K562 (cell line): ENCODE data around the gene STK11. TPM values are rescaled to one million over a fixed set of nuclear protein-coding genes. Genes with fewer than 3 reads are reported as not detected.

ENCODE experiments used
- RBFOX2 ChIP-seq: fragments of 200-400 bp; formaldehyde crosslinking; IDR thresholded peaks from 2 replicates; pipeline ENCODE4 v1.6.1; 2017; ENCODE audit warnings: low read depth, mild to moderate bottlenecking, low read length, moderate library complexity
- polyA plus RNA-seq, 8 experiments: library from polyadenylated mRNA; depleted of rRNA in 4 of 8; stranded (reverse) in 5 of 8; unstranded in 3 of 8; fragments of >200 nt; fragmentation: Nextera tagmentation in 2 of 8; fragmentation: Illumina TruSeq in 1 of 8; extraction: Ambion mirVana in 2 of 8; extraction: Trizol in 1 of 8; gene quantifications; 2 replicates each; pipeline versions ENCODE4 v1.2.1 to v1.2.3, GENCODE V29; 2011 to 2014; ENCODE audit warnings: inconsistent platforms in 1 of 8, missing spikeins in 1 of 8
- total RNA-seq, 7 experiments: library from RNA; depleted of rRNA in 6 of 7; stranded (reverse); fragments of >200 nt in 6 of 7; fragmentation: Illumina TruSeq in 2 of 7; extraction: Trizol in 2 of 7; gene quantifications; 2 replicates each; pipeline versions ENCODE4 v1.2.1 to v1.2.3, GENCODE V29; 2011 to 2021; ENCODE audit warnings: low replicate concordance in 1 of 7
- TF ChIP-seq, protein P1 (sequence below), 2 experiments: fragments of 450-650 bp; formaldehyde crosslinking in 1 of 2; IDR thresholded peaks; 2 replicates each; pipeline versions ENCODE4 v1.4.0 to v1.6.1; 2014 to 2020; ENCODE audit warnings: mild to moderate bottlenecking in 2 of 2, borderline replicate concordance in 1 of 2, low read depth in 1 of 2
- TF ChIP-seq, protein P2 (sequence below): sonication (generic); formaldehyde crosslinking; IDR thresholded peaks from 2 replicates; pipeline ENCODE4 v1.8.0; 2022; ENCODE audit warnings: missing genetic modification reagents, mild to moderate bottlenecking, moderate library complexity, borderline replicate concordance

Gene STK11
- total and polyA plus RNA-seq, 9 of the 15 experiments (the other 6 are each of a cell fraction or from before 2014, with no cell fraction given) = 0.15 to 96.5 (median 31.7) TPM

- TF ChIP-seq, protein P1, sequence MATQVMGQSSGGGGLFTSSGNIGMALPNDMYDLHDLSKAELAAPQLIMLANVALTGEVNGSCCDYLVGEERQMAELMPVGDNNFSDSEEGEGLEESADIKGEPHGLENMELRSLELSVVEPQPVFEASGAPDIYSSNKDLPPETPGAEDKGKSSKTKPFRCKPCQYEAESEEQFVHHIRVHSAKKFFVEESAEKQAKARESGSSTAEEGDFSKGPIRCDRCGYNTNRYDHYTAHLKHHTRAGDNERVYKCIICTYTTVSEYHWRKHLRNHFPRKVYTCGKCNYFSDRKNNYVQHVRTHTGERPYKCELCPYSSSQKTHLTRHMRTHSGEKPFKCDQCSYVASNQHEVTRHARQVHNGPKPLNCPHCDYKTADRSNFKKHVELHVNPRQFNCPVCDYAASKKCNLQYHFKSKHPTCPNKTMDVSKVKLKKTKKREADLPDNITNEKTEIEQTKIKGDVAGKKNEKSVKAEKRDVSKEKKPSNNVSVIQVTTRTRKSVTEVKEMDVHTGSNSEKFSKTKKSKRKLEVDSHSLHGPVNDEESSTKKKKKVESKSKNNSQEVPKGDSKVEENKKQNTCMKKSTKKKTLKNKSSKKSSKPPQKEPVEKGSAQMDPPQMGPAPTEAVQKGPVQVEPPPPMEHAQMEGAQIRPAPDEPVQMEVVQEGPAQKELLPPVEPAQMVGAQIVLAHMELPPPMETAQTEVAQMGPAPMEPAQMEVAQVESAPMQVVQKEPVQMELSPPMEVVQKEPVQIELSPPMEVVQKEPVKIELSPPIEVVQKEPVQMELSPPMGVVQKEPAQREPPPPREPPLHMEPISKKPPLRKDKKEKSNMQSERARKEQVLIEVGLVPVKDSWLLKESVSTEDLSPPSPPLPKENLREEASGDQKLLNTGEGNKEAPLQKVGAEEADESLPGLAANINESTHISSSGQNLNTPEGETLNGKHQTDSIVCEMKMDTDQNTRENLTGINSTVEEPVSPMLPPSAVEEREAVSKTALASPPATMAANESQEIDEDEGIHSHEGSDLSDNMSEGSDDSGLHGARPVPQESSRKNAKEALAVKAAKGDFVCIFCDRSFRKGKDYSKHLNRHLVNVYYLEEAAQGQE (IDR thresholded peaks at IDR 0.05; ENCODE audit: borderline replicate concordance) = 0 out of 2 replicates have a peak, but pooled peaks have one; percentile 16
- TF ChIP-seq, protein P1 (CRISPR knock-in tag; IDR thresholded peaks at IDR 0.05; ENCODE audit: low read depth) = no peak
- TF ChIP-seq, protein P2, sequence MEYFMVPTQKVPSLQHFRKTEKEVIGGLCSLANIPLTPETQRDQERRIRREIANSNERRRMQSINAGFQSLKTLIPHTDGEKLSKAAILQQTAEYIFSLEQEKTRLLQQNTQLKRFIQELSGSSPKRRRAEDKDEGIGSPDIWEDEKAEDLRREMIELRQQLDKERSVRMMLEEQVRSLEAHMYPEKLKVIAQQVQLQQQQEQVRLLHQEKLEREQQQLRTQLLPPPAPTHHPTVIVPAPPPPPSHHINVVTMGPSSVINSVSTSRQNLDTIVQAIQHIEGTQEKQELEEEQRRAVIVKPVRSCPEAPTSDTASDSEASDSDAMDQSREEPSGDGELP = peak; percentile 80
- TF ChIP-seq RBFOX2 = peak; percentile 51
- TF ChIP-seq, all 486 proteins: peak for 20
These were observed 40.7 kb upstream of the STK11 start (continued) for GRCh38 chr19:1164684-1165531.
